ENCODE results near the gene KIR3DL2. TPM values are rescaled to one million over a fixed set of nuclear protein-coding genes. Genes with fewer than 3 reads are reported as not detected.

The KIR3DL2 gene
- polyA plus RNA-seq, 1 donor from 2014 or later: not detected

GRCh38 chr19:54881884-54882283 is 31.6 kb downstream of the KIR3DL2 start:
- no peak for TF ChIP-seq SMC3 (conservative IDR thresholded peaks at IDR 0.05; ENCODE audit: poor library complexity)
- no peak for TF ChIP-seq EP300 (conservative IDR thresholded peaks at IDR 0.05; ENCODE audit: poor library complexity, severe bottlenecking)
- TF ChIP-seq TAF1 (IDR thresholded peaks at IDR 0.05; ENCODE audit: low read depth): no peak
- no peak for TF ChIP-seq RAD21 (conservative IDR thresholded peaks at IDR 0.05)
- no peaks in the 10 kb centered on the region for H3K27me3 ChIP-seq (ENCODE audit: insufficient read depth, low read depth, low read length)

GRCh38 chr19:54882758-54883157 is 32.5 kb downstream of the KIR3DL2 start:
- Histone ChIP-seq H3K27me3 (ENCODE audit: insufficient read depth, low read depth, low read length) (no peaks in the 10 kb centered on the region), H3K4me2 (ENCODE audit: low read length) (no peak overlapping the region), H3K27ac (ENCODE audit: low read length) (no peak overlapping the region), H3K36me3 (ENCODE audit: insufficient read depth, low read length) (no peaks in the 10 kb centered on the region), H3K9me2 (ENCODE audit: insufficient read depth, low read length) (no peaks in the 10 kb centered on the region), H2AFZ (ENCODE audit: low read depth, low read length) (no peak overlapping the region), H3F3A (ENCODE audit: insufficient read depth, low read length, poor library complexity, severe bottlenecking) (no peaks in the 10 kb centered on the region), H3K4me3 (ENCODE audit: low read length) (no peak overlapping the region), H3K79me2 (replicated peaks; ENCODE audit: insufficient read depth, low read length) (no peaks in the 10 kb centered on the region), H3K9ac (ENCODE audit: low read length) (no peak overlapping the region), H4K20me1 (ENCODE audit: insufficient read depth) (no peaks in the 10 kb centered on the region), H3K9me3 (ENCODE audit: low read length) (no peaks in the 10 kb centered on the region)
- TF ChIP-seq MXI1 (conservative IDR thresholded peaks at IDR 0.05; ENCODE audit: poor library complexity, severe bottlenecking) (no peak), POLR2AphosphoS5 (IDR thresholded peaks at IDR 0.05) (no peak), TAF1 (IDR thresholded peaks at IDR 0.05; ENCODE audit: low read depth) (no peak), CTCF (IDR thresholded peaks at IDR 0.05; ENCODE audit: poor library complexity, severe bottlenecking) (no peak), EZH2 (IDR thresholded peaks at IDR 0.05; ENCODE audit: borderline replicate concordance, insufficient read depth, low read length, poor library complexity, severe bottlenecking) (no peak), SMC3 (conservative IDR thresholded peaks at IDR 0.05; ENCODE audit: poor library complexity) (no peak), RAD21 (conservative IDR thresholded peaks at IDR 0.05) (no peak), EP300 (conservative IDR thresholded peaks at IDR 0.05; ENCODE audit: poor library complexity, severe bottlenecking) (no peak), REST (IDR thresholded peaks at IDR 0.05; ENCODE audit: borderline replicate concordance) (no peak)

More at GRCh38 chr19:54881884-54882283, 31.6 kb downstream of the KIR3DL2 start:
- Histone ChIP-seq H3K4me2 (ENCODE audit: low read length) (no peak overlapping the region), H4K20me1 (ENCODE audit: insufficient read depth) (no peaks in the 10 kb centered on the region), H3K79me2 (replicated peaks; ENCODE audit: insufficient read depth, low read length) (no peaks in the 10 kb centered on the region), H3K27ac (ENCODE audit: low read length) (no peak overlapping the region), H3K4me3 (ENCODE audit: low read length) (no peak overlapping the region), H2AFZ (ENCODE audit: low read depth, low read length) (no peak overlapping the region), H3K9me3 (ENCODE audit: low read length) (no peaks in the 10 kb centered on the region), H3K36me3 (ENCODE audit: insufficient read depth, low read length) (no peaks in the 10 kb centered on the region), H3K9me2 (ENCODE audit: insufficient read depth, low read length) (no peaks in the 10 kb centered on the region), H3F3A (ENCODE audit: insufficient read depth, low read length, poor library complexity, severe bottlenecking) (no peaks in the 10 kb centered on the region), H3K9ac (ENCODE audit: low read length) (no peak overlapping the region)

Measured in neural cell (in vitro differentiated cells).